Neuron (in vitro differentiated cells): Measurements from ENCODE around the gene COL13A1.

Experiments
- H2AFZ ChIP-seq: one replicate; pipeline ENCODE4 v1.6.1; 2013; ENCODE audit warnings: low read depth, mild to moderate bottlenecking, inconsistent platforms, low read length, moderate library complexity
- H3K27me3 ChIP-seq: one replicate; pipeline ENCODE4 v1.6.1; 2013; ENCODE audit warnings: low read length; ENCODE audit not compliant: insufficient read depth
- H3K36me3 ChIP-seq: one replicate; pipeline ENCODE4 v1.6.1; 2013; ENCODE audit warnings: low read length; ENCODE audit not compliant: insufficient read depth
- H3K4me1 ChIP-seq: one replicate; pipeline ENCODE4 v1.6.1; 2013; ENCODE audit warnings: low read length; ENCODE audit not compliant: insufficient read depth
- H3K4me3 ChIP-seq: 2 replicates; pipeline ENCODE4 v1.5.1; 2013; ENCODE audit warnings: mild to moderate bottlenecking, low read length, moderate library complexity
- H3K9me3 ChIP-seq: one replicate; pipeline ENCODE4 v1.6.1; 2013; ENCODE audit warnings: low read length

The COL13A1 gene

GRCh38 chr10:69870591-69870990 lies 68.9 kb downstream of the COL13A1 start:
- H3K4me1 ChIP-seq: peaks cover 28% of the 10 kb centered on the region
- H3K4me3 ChIP-seq: no peak overlapping the region
- no peak overlapping the region for H2AFZ ChIP-seq
- H3K36me3 ChIP-seq: no peaks in the 10 kb centered on the region
- H3K9me3 ChIP-seq: no peaks in the 10 kb centered on the region
- H3K27me3 ChIP-seq: no peaks in the 10 kb centered on the region

GRCh38 chr10:69871074-69871473 lies 69.4 kb downstream of the COL13A1 start:
- H3K9me3 ChIP-seq: no peaks in the 10 kb centered on the region
- peaks cover 23% of the 10 kb centered on the region for H3K4me1 ChIP-seq
- H3K36me3 ChIP-seq: no peaks in the 10 kb centered on the region
- H3K27me3 ChIP-seq: no peaks in the 10 kb centered on the region
- H2AFZ ChIP-seq: no peak overlapping the region
- H3K4me3 ChIP-seq: no peak overlapping the region

- H3K4me1 ChIP-seq: peaks cover 12% of the 10 kb centered on the region
- H3K27me3 ChIP-seq: no peaks in the 10 kb centered on the region
- no peak overlapping the region for H2AFZ ChIP-seq
- H3K9me3 ChIP-seq: no peaks in the 10 kb centered on the region
- H3K36me3 ChIP-seq: no peaks in the 10 kb centered on the region
- no peak overlapping the region for H3K4me3 ChIP-seq
Observed at GRCh38 chr10:69872323-69872722, 70.6 kb downstream of the COL13A1 start.

GRCh38 chr10:69873135-69873639 lies 71.5 kb downstream of the COL13A1 start:
- Histone ChIP-seq H3K4me3 (no peak overlapping the region), H3K9me3 (no peaks in the 10 kb centered on the region), H3K27me3 (no peaks in the 10 kb centered on the region), H3K4me1 (peaks cover 12% of the 10 kb centered on the region), H2AFZ (no peak overlapping the region), H3K36me3 (no peaks in the 10 kb centered on the region)

GRCh38 chr10:69874449-69874848 lies 72.7 kb downstream of the COL13A1 start:
- Histone ChIP-seq H2AFZ (no peak overlapping the region), H3K36me3 (no peaks in the 10 kb centered on the region), H3K4me1 (peaks cover 15% of the 10 kb centered on the region)

GRCh38 chr10:69875856-69876255 lies 74.2 kb downstream of the COL13A1 start:
- H3K36me3 ChIP-seq: no peaks in the 10 kb centered on the region
- no peaks in the 10 kb centered on the region for H3K27me3 ChIP-seq
- H3K4me3 ChIP-seq: no peak overlapping the region
- no peak overlapping the region for H2AFZ ChIP-seq
- H3K4me1 ChIP-seq: peaks cover 29% of the 10 kb centered on the region
- no peaks in the 10 kb centered on the region for H3K9me3 ChIP-seq

More at GRCh38 chr10:69874449-69874848, 72.7 kb downstream of the COL13A1 start:
- H3K9me3 ChIP-seq: no peaks in the 10 kb centered on the region
- no peak overlapping the region for H3K4me3 ChIP-seq
- no peaks in the 10 kb centered on the region for H3K27me3 ChIP-seq

- H3K27me3 ChIP-seq: no peaks in the 10 kb centered on the region
- no peak overlapping the region for H2AFZ ChIP-seq
- no peaks in the 10 kb centered on the region for H3K9me3 ChIP-seq
- H3K4me3 ChIP-seq: no peak overlapping the region
- H3K4me1 ChIP-seq: peaks cover 30% of the 10 kb centered on the region
- H3K36me3 ChIP-seq: no peaks in the 10 kb centered on the region
Observed at GRCh38 chr10:69876286-69876685, 74.6 kb downstream of the COL13A1 start.

- Histone ChIP-seq H3K36me3 (no peaks in the 10 kb centered on the region), H3K27me3 (no peaks in the 10 kb centered on the region), H3K4me3 (no peak overlapping the region), H3K9me3 (no peaks in the 10 kb centered on the region), H2AFZ (no peak overlapping the region), H3K4me1 (peaks cover 30% of the 10 kb centered on the region)
Observed at GRCh38 chr10:69876931-69877330, 75.2 kb downstream of the COL13A1 start.

- no peaks in the 10 kb centered on the region for H3K36me3 ChIP-seq
- H3K9me3 ChIP-seq: no peaks in the 10 kb centered on the region
- peaks cover 28% of the 10 kb centered on the region for H3K4me1 ChIP-seq
- H2AFZ ChIP-seq: no peak overlapping the region
- H3K27me3 ChIP-seq: no peaks in the 10 kb centered on the region
- H3K4me3 ChIP-seq: no peak overlapping the region
Observed at GRCh38 chr10:69878038-69878437, 76.3 kb downstream of the COL13A1 start.

GRCh38 chr10:69878951-69879350 lies 77.2 kb downstream of the COL13A1 start:
- peaks cover 25% of the 10 kb centered on the region for H3K4me1 ChIP-seq
- H3K36me3 ChIP-seq: no peaks in the 10 kb centered on the region
- H3K4me3 ChIP-seq: no peak overlapping the region
- no peaks in the 10 kb centered on the region for H3K9me3 ChIP-seq
- no peak overlapping the region for H2AFZ ChIP-seq
- no peaks in the 10 kb centered on the region for H3K27me3 ChIP-seq

- Histone ChIP-seq H3K36me3 (no peaks in the 10 kb centered on the region), H3K4me1 (peaks cover 25% of the 10 kb centered on the region), H3K9me3 (no peaks in the 10 kb centered on the region), H3K4me3 (no peak overlapping the region), H2AFZ (no peak overlapping the region), H3K27me3 (no peaks in the 10 kb centered on the region)
Observed at GRCh38 chr10:69879634-69880257, 78.0 kb downstream of the COL13A1 start.

GRCh38 chr10:69880301-69881081 lies 78.8 kb downstream of the COL13A1 start:
- no peaks in the 10 kb centered on the region for H3K36me3 ChIP-seq

GRCh38 chr10:69881202-69881601 lies 79.5 kb downstream of the COL13A1 start:
- no peak overlapping the region for H3K4me3 ChIP-seq
- H3K4me1 ChIP-seq: peaks cover 25% of the 10 kb centered on the region
- H2AFZ ChIP-seq: no peak overlapping the region
- no peaks in the 10 kb centered on the region for H3K27me3 ChIP-seq
- H3K9me3 ChIP-seq: no peaks in the 10 kb centered on the region
- no peaks in the 10 kb centered on the region for H3K36me3 ChIP-seq

More at GRCh38 chr10:69880301-69881081, 78.8 kb downstream of the COL13A1 start:
- no peaks in the 10 kb centered on the region for H3K27me3 ChIP-seq
- H3K4me1 ChIP-seq: peaks cover 25% of the 10 kb centered on the region
- H3K9me3 ChIP-seq: no peaks in the 10 kb centered on the region
- H2AFZ ChIP-seq: no peak overlapping the region
- no peak overlapping the region for H3K4me3 ChIP-seq
